ENCODE measurements around the gene NBEA. TPM values are rescaled to one million over a fixed set of nuclear protein-coding genes. Genes with fewer than 3 reads are reported as not detected.

NBEA gene
- total RNA-seq, 1 experiment from 2014 or later, result 0.16 TPM

DNA sequence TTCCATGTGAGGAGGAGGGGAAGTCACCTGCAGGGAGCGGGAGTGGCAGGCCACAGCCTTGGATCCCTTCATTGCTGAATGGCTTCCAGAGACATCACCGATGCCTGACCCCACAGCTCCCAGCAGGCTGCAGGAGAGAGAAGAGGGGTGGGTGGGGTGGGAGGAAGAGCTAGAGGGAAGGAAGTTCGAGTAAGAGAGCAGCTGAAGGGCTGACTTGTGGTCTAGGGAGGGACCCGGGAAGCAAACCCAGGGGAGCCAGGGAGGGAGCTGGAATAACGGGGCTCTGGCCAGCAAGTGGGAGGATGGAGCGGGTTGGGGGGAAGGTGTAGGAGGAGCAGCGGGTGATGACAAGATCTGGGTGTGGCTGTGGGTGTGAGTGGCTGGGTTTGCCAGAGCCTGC, 764.2 kb downstream of the NBEA start:
- no peaks in the 10 kb centered on the region; the same call in 1 of the 2 replicates for H3K9me3 ChIP-seq
- H3K27me3 ChIP-seq, result no peaks in the 10 kb centered on the region
- H3K36me3 ChIP-seq, result no peaks in the 10 kb centered on the region
- no peak for DNase-seq
- H3K4me3 ChIP-seq, result no peak overlapping the region

DNA sequence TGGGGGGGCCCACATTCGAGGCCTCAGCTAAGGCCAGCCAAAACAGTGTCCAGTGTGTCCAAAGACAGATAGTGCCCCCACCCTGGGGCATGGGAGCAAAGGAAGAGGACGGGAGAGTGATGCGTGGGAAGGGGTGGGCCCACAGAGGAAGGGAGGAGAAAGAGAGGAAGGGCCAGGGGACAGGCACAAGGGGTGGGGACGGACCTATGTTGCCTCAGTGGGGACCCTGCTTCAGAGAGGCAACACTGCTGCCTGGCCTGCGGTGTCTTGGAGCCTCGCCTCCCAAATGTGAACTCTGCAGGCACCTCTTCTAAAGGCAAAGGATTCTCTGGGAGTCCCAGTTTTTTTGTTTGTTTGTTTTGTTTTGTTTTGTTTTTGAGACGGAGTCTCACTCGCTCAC, 764.7 kb downstream of the NBEA start:
- DNase-seq, result no peak
- no peaks in the 10 kb centered on the region; the same call in 1 of the 2 replicates for H3K9me3 ChIP-seq
- no peaks in the 10 kb centered on the region for H3K36me3 ChIP-seq
- H3K4me3 ChIP-seq, result no peak overlapping the region
- H3K27me3 ChIP-seq, result no peaks in the 10 kb centered on the region

DNA sequence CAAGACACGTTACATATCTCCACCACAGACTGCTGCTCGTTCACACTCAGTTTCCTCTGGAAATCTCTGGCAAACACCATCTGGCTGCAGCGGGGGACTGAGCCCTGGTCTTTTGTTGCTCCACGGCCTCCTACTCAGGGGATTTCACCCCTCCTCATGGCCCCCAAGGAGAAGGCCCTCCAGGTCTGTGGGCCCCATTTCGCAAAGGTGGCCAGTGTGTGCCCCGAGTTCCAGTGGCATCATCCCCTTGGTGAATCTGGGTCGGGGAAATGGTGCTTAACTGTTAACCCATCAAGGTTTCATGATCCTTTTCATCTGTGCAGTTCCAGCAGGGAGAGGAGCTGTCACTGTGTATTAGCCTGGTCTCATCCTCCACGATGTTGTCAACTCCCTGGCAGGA, 769.8 kb downstream of the NBEA start:
- no peaks in the 10 kb centered on the region for H3K27me3 ChIP-seq
- no peak overlapping the region for H3K4me3 ChIP-seq
- H3K36me3 ChIP-seq, result no peaks in the 10 kb centered on the region
- no peaks in the 10 kb centered on the region; the same call in 1 of the 2 replicates for H3K9me3 ChIP-seq
- no peak for DNase-seq

DNA sequence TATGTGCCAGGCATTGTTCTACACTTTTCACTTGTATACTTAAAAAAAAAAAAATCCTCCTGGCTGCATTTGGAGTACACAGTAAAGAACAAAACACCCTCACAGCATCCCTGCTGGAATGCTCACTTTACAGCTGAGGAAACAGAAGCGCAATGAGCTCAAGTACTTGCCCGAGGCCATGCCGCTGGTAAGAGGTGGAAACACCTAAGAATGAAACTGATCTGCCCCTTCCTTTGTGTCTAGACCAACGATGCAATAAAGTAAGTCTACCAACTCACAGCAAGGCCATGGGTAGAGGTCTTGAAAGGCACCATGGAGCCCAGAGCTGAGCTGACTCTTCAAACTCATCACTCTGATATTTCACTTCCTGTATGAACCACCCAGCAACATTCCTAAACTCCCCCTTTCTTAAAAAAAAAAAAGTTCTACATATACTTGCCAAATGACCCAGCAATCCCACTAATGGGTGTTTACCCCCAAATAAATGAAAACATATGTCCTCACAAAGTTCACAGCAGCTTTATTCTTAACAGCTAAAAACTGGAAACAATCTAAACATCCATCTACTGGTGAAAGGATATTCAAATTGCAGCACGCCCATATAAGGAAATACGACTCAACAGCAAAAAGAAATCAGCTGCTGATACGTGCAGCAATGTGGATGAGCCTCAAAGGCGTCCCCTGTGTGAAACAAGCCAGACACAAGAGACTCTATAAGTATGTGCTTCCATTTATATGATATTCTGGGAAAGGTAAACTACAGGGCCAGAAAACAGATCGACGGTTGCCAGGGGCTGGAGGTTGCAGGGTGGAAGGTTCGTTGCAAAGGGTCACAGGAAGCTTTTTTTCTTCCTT, 771.1 kb downstream of the NBEA start:
- Histone ChIP-seq H3K36me3 (no peaks in the 10 kb centered on the region), H3K27me3 (no peaks in the 10 kb centered on the region), H3K9me3 (no peaks in the 10 kb centered on the region), H3K4me3 (no peak overlapping the region)
- no peak for DNase-seq

- Histone ChIP-seq H3K27me3 (no peaks in the 10 kb centered on the region), H3K9me3 (no peaks in the 10 kb centered on the region), H3K4me3 (no peak overlapping the region), H3K36me3 (no peaks in the 10 kb centered on the region)
- DNase-seq, result no peak
Measured at GRCh38 chr13:35714121-35714520, 772.1 kb downstream of the NBEA start.

DNA sequence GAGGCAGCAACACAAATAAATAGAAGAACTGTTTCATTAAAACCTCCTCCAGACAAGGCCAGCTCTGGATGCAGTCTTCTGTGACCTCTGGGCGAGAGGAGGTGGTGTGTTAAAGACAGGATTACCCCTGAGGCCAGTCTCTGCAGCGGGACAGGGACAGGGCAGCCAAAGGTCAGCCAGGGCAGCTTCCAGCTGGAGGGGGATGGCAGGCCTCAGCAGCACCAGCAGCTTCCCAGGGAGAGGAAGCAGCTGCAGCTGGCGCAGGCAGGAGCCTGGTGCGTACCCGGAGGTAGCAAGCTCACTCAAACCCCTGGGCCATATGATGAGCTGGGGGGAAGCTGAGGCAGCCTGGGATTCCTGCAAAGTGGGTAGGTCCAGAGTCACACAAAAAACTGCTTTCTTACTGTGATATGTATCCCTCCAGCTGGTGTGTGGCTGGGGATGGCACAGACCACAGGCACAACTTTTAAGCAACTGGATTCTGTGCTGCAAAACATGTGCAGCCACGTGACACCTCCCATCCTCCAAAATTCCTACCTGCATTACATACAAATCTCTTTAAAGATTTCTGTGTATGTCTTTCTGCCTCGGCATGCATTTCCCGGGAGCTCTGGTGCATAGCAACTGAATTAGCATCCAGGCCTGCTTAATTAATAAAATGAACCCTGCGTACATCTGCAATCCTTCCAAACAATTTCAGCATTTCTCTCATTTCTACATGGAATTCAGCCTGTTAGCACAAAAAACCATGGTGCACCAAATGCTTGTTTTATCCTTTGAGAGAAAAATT, 772.7 kb downstream of the NBEA start:
- no peak for DNase-seq
- H3K27me3 ChIP-seq, result no peaks in the 10 kb centered on the region
- no peak overlapping the region for H3K4me3 ChIP-seq

GRCh38 chr13:35716186-35716585, 774.1 kb downstream of the NBEA start:
- Histone ChIP-seq H3K27me3 (no peaks in the 10 kb centered on the region), H3K9me3 (no peaks in the 10 kb centered on the region), H3K4me3 (no peak overlapping the region), H3K36me3 (no peaks in the 10 kb centered on the region)
- no peak for DNase-seq

More for the DNA sequence above, 772.7 kb downstream of the NBEA start:
- Histone ChIP-seq H3K9me3 (no peaks in the 10 kb centered on the region), H3K36me3 (no peaks in the 10 kb centered on the region)

DNA sequence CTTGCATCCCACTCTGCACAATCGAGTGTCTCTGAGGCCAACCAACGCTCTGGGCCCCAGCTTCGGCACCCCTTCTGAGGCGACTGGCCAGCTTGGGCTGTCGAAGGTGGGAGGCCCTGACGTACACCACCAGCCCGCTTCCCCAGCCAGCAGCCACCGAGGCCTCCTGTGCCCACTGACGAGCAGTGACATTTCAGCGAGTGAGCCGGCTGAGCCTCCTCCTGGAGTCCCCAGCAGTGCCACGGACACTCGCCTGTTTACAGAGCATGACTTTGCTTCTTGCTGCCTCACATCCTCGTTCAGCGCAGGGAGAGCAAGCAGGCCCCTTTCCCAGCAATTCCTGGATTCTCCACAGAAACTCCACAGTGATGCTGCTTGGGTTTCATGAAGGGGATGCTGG, 774.7 kb downstream of the NBEA start:
- no peaks in the 10 kb centered on the region for H3K36me3 ChIP-seq
- DNase-seq, result no peak
- H3K9me3 ChIP-seq, result no peaks in the 10 kb centered on the region
- no peak overlapping the region for H3K4me3 ChIP-seq
- H3K27me3 ChIP-seq, result no peaks in the 10 kb centered on the region

DNA sequence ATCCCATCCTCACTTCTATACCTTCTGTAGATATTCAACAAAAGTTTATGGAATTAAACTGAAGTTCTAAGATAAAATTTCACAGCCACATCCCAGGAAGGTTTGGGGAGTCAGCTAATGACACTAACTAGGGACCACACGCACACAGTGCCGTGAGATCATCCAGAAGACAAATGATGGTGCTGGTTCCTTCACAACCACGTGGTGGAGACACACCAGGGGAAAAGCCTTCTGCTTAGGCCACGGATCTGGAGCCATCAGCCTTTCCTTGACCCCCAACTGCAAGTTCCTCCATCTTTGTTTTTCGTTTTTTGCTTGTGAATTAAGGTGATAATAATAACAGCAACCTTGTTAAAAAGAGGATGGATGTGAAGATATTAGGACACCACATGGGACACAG, 776.0 kb downstream of the NBEA start:
- Histone ChIP-seq H3K4me3 (no peak overlapping the region), H3K36me3 (no peaks in the 10 kb centered on the region), H3K27me3 (no peaks in the 10 kb centered on the region), H3K9me3 (no peaks in the 10 kb centered on the region)
- no peak for DNase-seq

- Histone ChIP-seq H3K27me3 (no peaks in the 10 kb centered on the region), H3K9me3 (no peaks in the 10 kb centered on the region), H3K36me3 (no peaks in the 10 kb centered on the region), H3K4me3 (no peak overlapping the region)
- no peak for DNase-seq
Measured at GRCh38 chr13:35720290-35720689, 778.2 kb downstream of the NBEA start.

DNA sequence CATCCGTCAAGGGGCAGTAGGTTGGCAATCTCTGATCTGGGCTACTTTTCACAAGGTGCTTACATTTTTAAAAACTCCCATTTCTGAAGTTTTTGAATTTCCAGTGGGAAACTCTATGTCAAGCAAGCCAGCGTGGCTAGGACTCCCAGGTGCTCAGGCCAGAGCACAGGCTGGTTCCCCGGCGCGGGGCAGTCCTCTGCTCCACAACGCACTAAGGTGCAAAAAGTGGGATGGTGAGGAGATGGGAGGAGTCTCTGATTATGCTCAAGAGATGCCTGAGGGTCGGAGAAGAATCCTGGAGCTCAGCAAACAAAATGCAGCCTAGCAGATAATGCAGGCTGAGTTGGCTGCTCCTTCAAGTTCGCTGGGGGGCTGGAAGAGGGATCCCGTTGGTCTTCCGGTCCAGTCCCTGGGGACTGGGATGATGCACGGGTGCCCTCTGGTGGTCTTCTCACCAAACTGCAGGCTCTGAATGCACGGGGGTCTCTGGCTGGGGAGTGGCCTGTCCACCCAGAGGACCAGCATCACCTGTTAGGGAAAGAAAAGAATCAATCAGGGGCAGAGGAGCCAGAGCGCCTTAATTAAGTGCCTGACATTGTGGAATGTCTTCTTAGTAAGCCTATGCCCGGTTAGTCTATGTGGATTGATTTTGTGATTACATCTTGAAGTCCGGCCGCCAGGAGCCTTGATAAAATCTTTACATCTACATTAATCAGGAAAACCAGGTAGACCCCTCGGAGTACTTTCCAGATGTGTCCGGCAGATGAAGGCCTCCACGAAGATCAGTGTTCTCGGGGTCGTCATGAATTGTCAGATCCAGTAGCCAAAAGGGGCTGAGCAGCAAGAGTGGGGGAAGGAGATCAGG, 778.9 kb downstream of the NBEA start:
- H3K9me3 ChIP-seq, result no peaks in the 10 kb centered on the region
- H3K4me3 ChIP-seq, result no peak overlapping the region
- no peaks in the 10 kb centered on the region for H3K27me3 ChIP-seq
- no peaks in the 10 kb centered on the region for H3K36me3 ChIP-seq
- DNase-seq, result peak; percentile 44
